GM18868 (cell line): ENCODE data around the gene ATRX.
"Not testable (repeated sequence)": the region's sequence is repeated elsewhere in the genome, so short reads cannot be mapped to it uniquely, and the experiment has no call there.

ENCODE experiments used
- ATAC-seq: cut with Tn5 transposase; IDR thresholded peaks from one replicate; pipeline ENCODE4 v1.9.1; 2021; ENCODE audit warnings: mild to moderate bottlenecking, moderate library complexity; ENCODE audit not compliant: unreplicated experiment

ATRX gene

DNA sequence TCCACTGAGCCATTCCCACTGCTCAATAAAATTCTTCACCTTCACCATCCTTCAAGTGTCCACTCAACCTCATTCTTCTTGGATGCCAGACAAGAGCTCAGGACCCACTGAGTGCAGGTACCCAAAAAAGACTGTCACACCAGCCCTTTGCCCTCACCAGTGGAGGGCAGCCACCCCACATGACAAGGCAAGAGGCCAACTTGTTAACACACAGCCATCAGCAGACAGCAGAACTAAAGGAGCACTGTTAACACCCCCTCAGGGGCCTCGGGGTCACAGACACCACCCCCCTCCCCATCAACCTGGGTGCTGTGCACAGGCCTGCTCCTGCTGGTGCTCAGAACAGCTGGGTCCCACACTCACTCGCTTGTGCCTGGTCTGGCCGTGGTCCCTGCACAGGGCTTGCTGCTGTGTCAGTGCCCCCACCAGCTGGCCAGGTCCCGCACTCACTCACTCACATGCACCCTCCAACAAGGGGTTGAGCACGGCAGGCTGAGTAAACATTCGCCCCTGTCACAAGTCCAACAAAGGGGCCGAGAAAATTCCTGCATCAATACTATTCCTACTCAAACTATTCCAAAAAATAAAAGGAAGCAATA, 54.1 kb downstream of the ATRX start:
- no peak for ATAC-seq

- ATAC-seq, result not testable (repeated sequence)
Measured at GRCh38 chrX:77726095-77726494, 59.9 kb downstream of the ATRX start.

GRCh38 chrX:77723681-77724080, 62.3 kb downstream of the ATRX start:
- no peak for ATAC-seq

- no peak for ATAC-seq
Measured at GRCh38 chrX:77719388-77719787, 66.6 kb downstream of the ATRX start.

- no peak for ATAC-seq
Measured at GRCh38 chrX:77704881-77705280, 81.1 kb downstream of the ATRX start.

DNA sequence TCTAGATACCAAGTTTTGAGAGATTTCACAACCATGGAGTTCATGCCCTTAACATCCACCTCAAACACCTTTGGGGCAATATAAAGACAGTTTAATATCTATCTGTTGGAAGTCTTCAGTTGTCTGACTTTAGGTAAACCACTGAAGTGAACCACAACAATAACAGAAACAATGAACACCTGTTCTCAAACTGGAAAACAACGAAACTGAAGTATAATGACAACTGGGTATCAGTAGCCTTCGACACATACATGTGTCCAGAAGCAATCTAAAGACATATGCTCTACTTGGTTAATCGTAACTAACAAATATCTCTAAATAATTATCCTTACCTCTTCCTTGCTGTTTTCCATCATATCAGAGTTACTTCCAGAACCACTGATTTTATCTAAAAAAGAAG, 87.8 kb downstream of the ATRX start:
- no peak for ATAC-seq

DNA sequence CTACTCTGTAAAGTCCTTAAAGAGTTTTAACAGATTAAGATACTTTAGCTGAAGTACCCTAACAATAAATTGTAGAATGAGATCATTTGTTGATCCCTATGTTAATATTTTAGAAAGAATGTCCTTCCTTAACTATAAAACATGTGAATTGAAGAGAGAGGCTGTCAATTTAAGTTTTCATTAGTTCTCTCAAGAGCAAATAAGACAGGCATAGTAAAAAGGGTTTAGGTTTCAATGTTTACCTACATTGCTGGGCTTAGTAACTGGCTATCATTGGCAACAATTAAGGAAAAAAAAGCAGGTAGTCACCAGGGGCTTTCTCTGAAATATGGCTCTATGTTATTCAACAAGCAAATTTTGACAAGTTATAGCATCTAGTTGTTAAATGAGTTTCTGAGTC, 91.5 kb downstream of the ATRX start:
- no peak for ATAC-seq

GRCh38 chrX:77693594-77693993, 92.4 kb downstream of the ATRX start:
- ATAC-seq, result peak; percentile 59

- no peak for ATAC-seq
Measured at GRCh38 chrX:77691916-77692315, 94.1 kb downstream of the ATRX start.

- ATAC-seq, result no peak
Measured at GRCh38 chrX:77689376-77689775, 96.6 kb downstream of the ATRX start.

GRCh38 chrX:77685683-77686082, 100.3 kb downstream of the ATRX start:
- ATAC-seq, result not testable (repeated sequence)

DNA sequence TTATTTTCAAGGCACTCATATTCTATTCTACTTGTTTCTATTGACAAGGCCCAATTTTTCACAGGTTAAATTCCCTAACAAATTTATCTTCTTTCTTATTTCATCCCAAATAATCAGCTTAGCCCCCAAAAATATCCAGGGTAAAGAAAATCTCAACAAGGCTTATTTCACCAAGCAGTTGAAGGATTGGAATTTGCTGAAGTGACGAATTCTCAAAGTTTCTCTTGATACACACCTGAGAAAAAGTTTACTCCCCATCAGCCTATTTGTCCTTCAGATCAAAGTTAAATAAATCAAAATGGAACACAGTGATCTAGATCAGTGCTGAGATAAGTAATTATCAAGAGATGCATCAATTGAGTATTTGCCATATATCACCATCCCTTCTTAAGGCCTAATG, 106.9 kb downstream of the ATRX start:
- ATAC-seq, result no peak

DNA sequence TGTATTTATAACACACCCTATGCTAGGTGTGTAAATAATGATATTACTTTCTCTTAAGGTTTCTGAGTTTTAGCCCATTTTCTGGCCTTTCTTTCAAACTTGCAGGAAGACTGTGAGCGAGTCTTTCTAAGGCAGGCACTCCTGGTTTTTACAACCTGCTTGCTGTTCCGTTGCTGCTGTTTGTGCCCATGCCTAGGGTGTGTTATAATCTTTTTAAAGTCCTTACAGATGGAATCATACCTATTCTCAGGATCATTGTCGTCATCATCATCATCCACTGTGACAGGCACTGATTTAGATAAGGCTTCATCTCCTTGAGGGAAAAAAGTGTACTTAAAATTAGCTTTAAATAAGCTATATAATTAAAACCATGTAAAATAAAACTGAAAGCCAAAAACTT, 110.0 kb downstream of the ATRX start:
- no peak for ATAC-seq

- no peak for ATAC-seq
Measured at GRCh38 chrX:77668391-77669237, 117.4 kb downstream of the ATRX start.

- ATAC-seq, result no peak
Measured at GRCh38 chrX:77658886-77659285, 127.1 kb downstream of the ATRX start.

DNA sequence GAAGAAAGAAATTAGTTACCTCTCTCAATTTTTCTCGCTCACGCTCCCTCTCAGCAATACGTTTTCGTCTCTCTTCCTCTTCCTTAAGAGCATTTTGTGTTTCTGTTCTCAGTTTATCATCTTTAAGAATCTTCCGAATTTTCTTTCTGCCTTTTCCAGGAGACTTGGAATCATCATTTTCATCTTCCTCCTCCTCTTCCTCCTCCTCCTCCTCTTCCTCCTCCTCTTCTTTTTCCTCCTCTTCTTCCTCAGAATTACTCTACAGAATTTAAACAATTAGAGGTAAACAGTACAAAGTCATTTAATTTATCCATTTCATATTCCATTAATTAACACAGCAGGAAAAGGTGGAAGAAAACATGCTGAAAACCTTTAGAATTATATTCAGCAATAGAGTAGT, 133.9 kb downstream of the ATRX start:
- ATAC-seq, result no peak

- ATAC-seq, result peak; percentile 80
Measured at GRCh38 chrX:77640702-77641101, 145.3 kb downstream of the ATRX start.

DNA sequence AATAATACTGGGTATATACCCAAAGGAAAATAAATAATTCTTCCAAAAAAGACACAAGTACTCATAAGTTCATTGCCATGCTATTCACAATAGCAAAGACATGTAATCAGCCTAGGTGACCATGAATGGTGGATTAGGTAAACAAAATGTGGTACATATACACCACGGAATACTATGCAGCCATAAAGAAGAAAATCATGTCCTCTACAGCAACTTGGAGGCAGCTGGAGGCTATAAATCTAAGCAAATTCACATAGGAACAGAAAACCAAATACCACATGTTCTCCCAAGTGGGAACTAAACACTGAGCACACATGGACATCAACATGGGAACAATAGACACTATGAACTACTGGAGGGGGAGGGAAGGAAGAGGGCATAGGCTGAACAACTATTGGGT, 146.2 kb downstream of the ATRX start:
- no peak for ATAC-seq

DNA sequence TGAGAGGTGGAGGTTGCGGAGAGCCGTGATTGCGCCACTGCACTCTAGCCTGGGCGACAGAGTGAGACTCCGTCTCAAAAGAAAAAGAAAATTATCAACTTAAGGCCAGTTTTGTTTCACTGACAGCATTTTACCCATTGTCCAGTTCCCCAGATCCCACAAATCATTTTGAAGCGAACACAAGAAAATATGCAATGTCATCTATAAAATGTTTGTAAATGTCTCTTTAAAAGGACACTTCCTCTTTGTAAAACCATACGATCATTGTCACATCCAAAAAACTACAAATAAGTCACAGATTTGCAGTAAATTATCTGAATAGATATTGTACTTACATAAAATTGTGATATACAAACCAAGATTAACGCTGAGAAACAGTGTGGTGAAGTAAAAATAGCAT, 147.6 kb downstream of the ATRX start:
- no peak for ATAC-seq

DNA sequence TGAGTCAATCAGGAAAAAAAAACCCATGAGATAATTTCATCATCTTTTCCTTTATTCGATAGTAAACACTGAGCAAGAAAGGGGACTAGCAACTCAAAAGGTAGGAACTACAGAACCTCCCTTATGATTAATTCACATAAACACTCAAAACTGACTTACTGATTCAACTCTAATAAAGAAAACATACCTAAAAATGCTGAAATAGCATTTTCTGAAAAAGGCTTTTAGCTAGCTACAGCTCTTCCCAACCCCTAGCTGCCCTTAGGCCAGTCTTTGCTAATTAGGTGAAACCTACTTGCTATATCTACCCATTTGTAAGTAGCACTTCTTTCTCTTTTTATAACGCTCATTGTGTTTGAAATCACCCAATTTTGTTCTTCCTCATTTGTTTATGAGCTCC, 150.6 kb downstream of the ATRX start:
- ATAC-seq, result no peak

DNA sequence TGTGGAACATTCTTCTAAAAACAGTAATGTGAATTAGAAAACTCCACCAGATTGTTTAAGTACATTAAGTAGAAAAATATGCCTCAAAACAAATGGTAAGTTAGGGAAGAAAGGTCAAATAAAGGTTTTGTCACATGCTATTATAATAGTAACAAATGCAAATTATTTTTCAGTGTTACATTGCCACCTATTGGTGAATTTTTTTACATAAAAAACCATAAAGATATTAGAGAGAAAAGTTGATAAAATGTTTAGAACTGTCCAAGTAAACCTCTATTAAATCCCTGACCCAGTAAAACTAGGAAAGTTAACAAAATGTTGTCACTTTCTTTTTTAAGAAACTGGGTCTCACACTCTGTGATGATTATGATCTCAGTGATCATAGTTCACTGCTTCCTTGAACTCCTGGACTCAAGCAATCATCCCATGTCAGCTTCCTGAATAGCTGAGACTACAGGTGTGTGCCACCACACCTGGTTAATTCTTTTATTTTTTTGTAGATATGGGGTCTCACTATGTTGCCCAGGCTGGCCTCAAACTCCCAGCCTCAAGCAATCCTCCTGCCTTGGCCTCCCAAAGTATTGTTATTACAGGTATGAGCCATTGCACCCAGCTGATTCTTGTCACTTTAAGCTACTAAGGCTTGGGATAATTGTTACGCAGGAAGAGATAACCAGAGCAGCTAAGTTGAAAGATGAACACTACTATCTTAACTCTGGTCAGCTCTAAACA, 157.6 kb downstream of the ATRX start:
- no peak for ATAC-seq

DNA sequence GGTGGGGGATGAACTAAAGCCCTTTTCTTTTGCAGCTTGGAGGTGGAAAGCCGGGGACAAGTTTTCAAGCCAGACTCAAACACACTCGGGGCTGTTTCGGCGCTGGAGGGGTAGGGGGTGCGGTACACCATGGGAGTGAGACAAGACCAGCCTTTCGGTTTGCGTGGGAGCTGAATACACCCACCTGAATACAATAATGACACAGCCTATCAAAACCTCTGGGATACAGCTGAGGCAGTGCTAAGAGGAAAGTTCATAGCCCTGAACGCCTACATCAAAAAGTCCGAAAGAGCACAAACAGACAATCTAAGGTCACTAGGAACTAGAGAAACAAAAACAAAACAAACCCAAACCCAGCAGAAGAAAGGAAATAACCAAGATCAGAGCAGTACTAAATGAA, 163.3 kb downstream of the ATRX start:
- ATAC-seq, result no peak
